Measurements from ENCODE around the gene YBX1.
"Not testable (repeated sequence)": the region's sequence is repeated elsewhere in the genome, so short reads cannot be mapped to it uniquely, and the experiment has no call there.

The YBX1 gene

DNA sequence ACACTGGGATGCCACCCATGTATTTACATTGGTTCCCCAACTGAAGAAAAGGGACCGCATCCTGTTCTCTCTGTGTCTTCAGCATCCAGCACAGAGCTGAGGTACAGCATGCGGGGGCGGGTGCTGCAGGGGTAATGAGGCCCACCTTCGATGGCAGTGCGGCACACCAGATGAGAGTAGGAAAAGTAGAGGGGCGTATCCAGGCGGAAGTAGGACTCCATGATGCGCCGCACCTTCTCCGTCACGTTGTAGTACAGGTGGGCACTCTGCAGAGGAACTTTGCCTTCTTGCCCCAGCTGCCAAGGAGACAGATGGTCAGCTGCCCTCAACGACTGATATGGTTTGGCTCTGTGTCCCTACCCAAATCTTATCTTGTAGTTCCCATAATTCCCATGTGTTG lies 67.8 kb downstream of the YBX1 start:
- DNase-seq (ENCODE audit: low spot score): no peak

- not testable (repeated sequence) for DNase-seq (ENCODE audit: low spot score)
Measured at GRCh38 chr1:42751511-42752070, 69.4 kb downstream of the YBX1 start.

DNA sequence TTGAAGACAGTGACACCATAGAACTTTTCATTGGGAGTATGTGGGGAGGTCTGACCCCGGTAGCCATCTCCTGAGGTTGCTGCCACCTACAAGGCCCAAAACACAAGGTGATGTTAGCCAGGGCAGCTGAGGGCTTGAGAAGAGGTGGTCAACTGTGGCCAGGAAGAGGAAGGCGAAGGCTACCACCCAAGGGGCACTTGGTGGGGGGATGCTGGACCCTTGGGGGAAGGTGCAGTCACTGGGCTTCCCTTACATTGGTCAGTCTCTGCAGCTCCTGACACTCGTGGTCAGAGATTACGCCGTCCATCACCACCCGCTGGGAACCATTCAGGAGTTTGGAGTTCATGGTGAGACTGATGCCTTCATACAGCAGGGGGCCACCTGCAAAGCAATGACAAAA lies 70.1 kb downstream of the YBX1 start:
- DNase-seq (ENCODE audit: low spot score): no peak

DNA sequence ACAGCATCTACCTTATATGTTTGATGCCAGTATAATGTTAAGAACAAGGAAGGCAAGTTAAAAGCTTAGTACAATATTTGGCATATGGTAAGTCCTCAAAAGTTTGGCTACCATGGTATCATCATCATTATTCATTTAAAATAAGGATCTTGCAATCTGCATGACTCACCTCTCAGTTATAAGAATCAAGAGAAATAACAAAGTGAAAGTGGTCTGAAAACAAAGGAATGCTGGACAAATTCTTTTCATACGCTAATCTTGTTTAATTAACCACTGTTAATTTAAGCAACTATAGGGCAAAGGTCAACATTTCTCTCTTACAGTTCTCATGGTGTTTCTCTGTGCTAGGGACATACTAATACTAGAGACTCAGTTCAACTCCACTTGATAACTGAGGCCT lies 70.9 kb downstream of the YBX1 start:
- no peak for DNase-seq (ENCODE audit: low spot score)

Data from HuH-7.5 (cell line).